ENCODE measurements around the gene DIS3L2.

The DIS3L2 gene, protein sequence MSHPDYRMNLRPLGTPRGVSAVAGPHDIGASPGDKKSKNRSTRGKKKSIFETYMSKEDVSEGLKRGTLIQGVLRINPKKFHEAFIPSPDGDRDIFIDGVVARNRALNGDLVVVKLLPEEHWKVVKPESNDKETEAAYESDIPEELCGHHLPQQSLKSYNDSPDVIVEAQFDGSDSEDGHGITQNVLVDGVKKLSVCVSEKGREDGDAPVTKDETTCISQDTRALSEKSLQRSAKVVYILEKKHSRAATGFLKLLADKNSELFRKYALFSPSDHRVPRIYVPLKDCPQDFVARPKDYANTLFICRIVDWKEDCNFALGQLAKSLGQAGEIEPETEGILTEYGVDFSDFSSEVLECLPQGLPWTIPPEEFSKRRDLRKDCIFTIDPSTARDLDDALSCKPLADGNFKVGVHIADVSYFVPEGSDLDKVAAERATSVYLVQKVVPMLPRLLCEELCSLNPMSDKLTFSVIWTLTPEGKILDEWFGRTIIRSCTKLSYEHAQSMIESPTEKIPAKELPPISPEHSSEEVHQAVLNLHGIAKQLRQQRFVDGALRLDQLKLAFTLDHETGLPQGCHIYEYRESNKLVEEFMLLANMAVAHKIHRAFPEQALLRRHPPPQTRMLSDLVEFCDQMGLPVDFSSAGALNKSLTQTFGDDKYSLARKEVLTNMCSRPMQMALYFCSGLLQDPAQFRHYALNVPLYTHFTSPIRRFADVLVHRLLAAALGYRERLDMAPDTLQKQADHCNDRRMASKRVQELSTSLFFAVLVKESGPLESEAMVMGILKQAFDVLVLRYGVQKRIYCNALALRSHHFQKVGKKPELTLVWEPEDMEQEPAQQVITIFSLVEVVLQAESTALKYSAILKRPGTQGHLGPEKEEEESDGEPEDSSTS

DNA sequence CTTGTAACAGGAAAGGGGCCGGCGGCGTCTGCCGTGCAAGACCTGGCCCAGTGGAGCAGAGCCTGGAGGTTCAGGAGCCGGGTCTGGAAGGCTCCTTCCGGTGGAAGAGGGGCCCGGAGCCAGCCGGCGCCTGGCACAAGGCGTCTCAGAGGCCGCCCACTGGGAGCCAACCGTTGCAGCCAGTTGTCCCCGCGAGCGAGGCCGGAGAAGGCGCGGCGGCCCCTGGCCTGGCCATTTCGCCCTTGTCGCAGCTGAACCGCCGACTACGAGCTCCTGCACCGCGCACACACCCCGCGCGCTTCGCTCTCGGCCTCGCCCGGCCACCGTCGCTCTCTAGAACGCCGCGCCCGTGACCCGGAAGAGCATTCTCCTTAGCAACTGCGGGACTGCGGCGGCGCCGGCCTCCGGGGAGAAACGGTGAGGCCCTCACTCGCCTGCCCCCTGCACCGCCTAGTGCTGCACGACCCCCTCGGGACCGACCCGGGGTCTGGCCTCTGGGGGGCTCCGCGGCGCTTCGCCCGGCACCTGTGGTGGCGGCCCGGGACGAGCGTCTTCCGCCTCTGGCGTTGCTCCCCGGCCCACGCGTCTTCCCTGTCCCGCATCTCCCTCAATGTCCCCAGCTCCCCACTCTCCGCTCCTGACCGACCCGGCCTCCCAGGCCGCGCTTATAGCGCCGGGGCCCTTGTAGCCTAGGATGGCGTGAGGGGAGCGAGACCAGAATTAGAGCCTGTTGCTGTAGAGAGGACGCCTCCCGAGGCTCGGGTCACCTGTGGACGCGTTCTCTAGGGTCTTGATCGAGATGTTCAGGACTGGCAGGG, at the start of gene DIS3L2:
TSS of gene DIS3L2 (plus strand) at position 365 of the 818 bp plus-strand sequence. CDS start 53,215 bp downstream, outside the sequence.
- DNase-seq, result peak; percentile 84 to 93 (median 85)

DNA sequence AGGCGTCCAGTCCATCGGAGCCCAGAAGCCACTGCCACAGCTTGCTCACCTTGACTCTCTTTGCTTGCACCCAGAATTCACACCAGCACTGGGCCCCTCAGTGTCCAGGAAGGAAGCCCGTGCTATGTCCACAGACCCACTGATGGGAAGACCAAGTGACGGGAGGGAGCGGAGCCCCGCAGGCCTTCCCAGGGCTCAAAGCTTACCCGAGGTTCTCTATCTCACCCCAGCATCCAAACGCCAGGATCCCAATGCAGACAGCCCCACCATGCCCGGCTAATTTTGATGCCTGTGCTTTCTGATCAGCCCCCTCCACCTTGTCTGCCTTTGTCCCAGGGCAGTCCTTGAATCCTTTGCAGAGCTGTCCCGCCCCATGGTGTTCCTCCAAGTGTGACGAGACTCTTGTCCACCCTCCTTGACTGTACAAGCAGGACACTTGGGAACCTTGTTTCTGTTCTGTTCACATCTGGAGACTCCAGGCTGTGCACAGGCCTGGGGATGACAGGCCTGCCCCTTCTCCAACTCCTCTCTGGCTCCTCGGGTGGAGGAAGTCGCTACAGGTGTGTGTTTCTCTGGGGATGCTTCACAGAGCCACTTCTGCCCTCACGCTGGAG, 47.3 kb upstream of the DIS3L2 start:
- no peak for DNase-seq

DNA sequence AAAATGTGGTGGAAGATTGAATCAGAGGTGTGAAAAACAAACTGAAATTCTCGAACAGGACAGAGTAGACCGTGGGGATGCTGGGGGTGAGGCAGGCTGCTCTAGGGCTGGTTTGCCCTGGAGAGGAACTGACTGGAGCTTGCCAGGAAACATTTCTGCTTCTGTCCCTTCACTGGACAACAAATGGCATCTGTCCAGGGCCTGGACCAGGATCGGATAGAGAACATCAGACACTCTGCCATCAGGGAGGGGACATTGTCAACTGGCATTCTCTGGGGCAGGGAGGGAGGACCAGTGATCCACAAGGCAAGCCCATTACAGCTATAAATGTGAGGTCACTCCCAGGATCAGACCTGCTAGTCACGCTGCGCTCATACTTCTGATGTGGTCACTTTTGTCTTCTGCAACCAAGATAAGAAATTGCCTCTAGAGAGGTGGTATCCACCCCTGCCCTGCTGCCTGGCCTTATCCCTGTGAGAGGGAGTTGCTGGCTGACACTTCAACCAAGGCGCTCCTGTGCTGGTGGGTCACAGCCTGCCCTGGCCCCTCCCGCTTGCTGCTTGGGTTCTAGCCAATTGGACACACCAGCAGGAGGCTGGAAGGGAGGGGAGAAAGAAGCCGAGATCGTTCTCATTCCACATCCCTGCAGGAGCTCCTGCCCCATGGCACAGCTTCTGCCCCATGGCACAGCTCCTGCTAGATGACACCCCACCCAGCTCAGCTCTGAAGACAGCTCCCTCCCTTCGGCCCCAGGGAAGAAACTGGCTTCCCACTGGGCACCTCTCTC, 44.0 kb upstream of the DIS3L2 start:
- DNase-seq, result no peak

DNA sequence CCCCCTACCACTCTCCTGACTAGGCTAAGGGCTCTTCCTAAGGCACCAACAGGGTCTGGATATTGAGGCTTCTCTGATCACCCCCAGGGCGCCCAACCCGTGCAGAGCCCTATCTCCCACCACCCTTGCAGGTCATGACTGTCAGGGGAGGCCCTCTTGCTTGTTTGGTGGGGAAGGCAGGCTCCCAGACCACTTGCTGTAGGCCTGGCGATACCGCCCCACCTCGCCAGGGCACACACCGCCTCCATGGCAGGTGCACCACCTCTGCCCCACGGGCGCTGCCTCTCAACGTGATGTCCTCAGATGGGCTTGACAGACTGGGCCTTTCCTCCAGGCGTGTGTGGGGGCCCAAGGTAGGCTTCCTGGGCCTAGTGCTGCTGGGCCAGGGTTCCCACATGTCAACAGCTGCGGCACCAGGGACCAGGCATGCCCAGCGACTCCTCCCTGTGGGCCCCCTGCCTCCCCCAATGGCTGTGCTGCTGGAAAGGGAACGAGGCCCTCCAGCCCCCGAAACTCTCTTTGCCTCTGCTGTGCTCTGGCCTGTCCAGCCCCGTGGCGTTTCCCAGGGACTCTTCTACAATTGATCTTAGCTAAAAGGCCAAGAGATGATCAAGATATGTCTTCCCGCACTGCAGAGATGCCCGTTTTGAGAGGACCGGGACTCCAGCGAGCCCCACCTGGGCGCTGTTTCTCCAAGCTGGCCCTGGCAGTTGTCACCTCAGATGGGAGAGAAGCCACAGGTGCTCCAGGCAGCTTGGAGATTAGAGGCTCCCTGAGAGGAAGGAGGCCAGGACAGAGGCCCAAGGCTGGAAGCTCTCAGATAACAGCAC, 42.8 kb upstream of the DIS3L2 start:
- no peak for DNase-seq

DNA sequence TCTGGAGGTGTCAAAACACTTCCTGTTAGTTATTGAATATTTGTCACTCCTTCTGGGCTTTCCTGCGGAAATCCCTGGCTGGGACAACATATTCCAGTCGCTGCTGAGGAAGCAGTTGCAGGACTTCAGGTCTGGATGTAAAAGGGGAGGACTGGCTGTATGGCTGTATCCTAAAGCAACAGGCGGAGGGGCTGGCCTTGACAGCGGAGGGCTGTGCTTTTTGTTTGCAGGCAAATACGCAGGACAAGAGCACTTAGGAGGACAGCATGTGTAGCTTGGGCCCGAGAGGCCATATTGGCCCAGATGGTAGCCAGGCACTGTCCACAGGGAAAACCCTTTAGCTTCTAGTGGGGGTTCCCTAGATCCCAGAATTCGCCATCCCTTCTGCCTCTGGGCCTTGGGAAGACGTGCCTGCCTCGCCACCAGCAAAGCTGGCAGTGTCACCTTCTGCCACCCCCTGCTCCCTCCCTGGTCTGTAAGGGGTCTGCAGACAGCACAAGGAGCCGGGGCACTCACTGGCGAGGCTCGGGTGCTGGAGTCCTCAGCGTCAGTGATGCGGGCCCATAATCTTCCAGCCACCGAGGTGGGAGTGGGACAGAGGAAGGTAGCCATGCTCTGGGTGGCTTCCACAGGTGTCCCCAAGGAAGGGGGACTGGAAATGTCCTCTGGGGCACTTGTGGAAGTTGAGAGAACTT, 42.0 kb upstream of the DIS3L2 start:
- no peak for DNase-seq

DNA sequence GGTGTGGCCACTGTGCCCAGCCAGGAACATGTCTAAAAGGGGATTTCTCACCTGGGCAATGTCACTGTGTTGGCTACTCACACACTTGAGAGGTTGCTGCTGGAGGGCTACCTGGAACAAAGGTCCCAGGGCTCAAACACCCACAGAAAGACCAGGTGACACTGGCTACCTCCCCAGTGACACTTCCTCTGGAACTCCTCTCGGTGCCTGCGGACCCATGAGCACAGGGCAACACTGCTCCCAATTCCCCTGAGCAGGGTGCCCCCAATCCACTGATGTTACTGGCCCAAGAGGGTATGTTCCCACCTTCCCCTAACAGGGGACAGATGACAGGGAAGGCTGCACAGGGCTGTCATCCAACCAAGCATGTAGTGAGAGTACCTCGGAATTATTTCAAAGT, 41.1 kb upstream of the DIS3L2 start:
- no peak for DNase-seq

DNA sequence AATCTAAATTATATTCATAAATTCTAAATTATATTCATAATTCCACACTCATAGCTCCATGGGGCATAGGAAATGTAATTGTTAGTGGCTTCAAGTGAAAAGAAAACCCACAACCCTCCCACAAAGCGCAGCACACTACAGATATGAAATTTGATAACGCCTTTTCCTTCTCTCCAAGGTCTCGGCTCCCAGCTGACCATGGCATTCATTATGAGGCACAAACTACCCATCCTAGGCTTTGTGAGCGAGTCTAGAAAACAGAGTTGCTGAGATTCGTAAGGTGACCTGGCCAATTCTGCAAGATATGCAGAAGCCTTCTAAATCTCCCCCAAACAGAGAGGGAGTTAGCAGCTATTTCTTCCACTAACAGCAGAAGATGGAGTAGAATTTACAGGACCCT, 40.7 kb upstream of the DIS3L2 start:
- DNase-seq, result no peak

DNA sequence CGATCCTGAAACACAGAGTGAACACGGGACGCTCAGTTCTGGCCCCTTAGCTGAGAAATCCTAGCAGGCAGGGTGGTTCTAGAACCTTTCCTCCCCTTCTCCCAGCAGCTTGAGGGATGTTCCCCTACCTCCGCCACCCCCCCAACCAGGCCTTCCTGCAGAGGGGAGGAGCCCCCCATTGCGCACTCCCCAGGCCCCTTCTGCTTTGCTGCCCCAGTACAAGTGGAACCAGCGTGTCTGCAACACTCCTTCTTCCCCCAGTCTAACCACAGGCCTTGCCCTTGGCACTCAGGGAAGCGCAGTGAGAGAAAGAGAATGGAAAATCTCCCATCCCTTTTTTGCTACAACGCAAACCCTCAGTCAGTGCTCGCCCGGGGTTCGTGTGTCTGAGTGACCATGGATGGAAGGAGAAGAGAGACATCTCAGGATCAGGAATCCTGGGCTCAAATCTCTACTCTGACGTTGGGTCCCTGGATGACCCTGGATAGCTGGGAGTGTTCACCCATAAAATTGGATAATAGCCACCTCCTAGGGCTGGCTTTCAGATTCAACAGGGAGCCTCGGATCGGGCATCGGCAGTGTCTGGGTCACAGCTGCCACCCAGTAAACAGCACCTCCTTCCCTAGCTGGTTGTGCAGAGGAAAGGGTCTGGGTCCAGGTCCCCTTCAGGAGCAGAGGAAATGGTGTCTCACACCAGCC, 39.1 kb upstream of the DIS3L2 start:
- DNase-seq, result no peak

DNA sequence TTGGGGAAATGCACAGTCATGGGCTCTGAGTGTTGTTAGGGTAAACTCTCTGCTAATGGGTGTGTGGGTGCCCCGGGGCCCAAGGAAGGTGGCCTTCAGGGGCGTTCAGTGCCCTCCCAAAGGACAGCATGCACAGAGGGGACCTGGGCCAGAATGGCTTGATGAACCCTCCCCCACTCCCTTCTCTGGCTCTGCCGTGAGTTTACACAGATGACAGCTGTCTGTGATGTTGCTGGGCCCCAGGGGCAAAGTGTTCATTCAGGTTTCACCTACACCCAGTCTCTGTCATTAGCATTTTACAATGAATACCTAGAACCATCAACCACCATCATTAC, 38.5 kb upstream of the DIS3L2 start:
- DNase-seq, result no peak

DNA sequence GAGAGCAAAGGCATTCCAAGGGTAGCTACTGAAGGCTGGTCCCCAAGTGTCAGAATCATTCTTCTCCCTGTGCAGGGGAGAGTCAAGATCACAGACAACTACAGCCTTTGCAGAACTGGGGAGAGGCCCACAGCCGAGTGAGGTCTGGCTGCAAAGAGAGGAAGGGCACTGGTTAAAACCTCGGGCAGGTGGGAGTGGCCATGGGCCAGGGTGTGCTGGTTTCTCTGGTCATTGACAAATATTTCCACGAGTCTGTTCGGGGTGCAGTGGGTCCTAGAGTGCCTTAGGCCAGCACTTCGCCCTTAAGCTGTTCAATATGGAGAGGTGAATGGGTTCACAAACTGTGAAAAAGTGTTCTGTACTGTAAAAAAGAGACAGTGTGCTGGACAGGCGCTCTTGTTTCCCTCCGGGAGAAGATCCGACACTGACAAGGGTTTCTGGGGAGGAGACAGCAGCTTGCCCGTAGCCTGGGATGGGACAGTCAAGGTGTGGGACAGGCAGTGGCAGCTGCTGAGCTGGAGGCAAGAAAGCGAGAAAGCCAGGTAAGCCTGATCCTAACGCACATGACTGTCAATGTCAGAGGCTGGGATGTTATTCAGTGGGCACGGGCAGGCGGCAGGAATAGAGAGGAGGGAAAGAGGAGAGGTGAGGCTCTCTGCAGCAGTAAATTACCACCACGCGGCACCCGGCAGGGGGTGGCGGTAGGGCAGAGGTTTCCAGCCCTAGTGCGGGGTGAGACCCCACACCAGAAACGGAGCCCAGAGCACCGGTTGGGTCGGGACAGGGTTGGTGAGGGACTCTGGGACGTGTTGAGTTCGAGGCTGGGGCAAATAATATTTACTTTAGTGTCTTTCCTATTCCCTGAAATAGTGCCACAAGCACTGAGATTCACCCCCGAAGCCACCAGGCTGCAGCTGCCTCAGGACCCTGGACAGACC, 37.3 kb upstream of the DIS3L2 start:
- no peak for DNase-seq

DNA sequence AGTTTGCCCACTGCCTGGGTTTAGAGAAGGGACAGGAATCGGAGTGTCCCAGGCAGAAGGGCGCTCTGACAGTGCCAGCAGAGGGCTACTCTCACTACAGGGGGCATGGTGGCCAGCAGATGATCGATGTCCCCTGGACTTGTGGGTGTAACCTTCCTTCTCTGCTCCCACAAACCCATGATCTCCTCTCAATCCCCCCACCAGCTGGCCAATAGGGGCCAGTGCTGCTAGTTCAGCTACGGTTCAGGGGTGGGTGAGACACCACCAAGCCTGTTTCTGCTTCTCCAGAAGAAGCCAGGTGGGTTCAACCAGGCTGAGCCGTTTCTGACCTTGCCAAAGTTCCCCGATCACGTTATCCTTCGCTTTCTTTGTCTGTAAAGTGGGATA, 36.6 kb upstream of the DIS3L2 start:
- no peak for DNase-seq

DNA sequence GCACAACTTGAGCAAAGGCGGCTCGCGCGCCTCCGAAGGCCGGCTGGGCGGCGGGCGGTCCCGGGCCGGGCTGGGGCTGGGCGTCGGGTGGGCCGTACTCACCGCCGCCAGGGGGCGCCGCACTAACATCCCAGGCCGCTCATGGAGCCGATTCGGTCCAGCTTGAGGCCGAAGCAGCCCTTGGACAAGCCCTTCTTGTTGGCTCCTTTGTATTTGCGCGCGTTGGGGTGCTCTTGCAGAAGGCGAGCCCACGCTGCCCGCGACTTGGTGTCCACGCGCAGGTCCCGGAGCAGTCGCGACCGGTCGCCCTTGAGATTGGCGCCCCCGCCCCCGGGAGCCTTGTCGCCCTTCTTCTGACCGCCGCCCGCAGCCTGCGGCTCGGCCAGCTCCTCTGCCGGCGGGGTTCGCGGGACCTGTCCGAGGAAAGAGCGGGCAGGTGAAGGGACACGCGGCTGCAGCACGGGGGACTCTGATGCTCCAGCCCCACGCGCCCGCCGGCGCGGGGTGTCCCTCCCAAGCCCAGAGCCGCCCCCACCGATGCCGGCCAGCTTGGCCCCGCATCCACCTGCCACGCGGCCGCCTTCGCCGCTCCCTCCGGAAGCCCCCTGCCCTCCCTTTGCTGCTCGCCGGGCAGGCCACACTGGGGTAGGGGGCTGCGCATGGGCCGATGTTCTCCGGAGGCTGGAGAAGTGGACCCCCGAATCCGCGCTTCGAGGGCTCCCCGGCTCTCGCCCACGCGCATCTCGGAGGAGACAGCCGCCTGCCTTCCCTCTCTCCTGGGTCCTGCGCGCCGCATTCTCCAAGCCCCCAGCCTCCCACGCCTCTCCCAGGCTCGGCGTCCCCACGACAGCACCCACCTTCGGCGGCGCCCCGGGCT, 36.0 kb upstream of the DIS3L2 start:
- DNase-seq, result peak; percentile 84 to 95 (median 90)

DNA sequence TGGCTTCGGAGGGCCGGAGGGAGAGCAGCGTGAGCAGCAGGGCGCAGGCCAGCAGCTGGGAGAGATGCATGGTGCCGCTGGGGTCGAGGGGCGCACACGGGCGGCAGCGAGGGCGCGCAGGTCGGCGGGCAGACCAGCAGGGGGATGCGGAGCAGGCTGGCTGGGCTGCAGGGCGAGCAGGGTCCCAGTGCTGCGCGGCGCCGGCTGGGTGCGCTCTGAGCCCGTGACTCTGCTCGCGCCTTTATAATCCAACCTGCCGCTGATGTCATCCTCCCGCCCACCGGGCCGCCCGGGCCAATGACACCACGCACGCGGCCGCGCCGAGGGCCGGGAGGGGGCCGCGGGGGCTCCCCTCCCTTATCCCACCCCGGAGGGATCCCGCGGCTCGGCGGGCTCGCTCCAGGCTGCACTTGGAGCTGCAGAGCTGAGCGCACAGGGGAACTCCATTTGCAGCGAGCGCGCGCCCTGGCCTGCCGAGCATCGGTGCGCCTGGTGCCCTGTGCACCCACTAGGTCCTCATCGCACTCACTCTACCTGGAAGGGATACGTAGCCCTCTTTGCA, 35.3 kb upstream of the DIS3L2 start, which contains the start of gene NPPC:
TSS of gene NPPC (minus strand) at position 217 of the 562 bp plus-strand sequence. CDS start at position 70, 147 bp downstream.
- DNase-seq, result peak; percentile 52 to 65 (median 56)

DNA sequence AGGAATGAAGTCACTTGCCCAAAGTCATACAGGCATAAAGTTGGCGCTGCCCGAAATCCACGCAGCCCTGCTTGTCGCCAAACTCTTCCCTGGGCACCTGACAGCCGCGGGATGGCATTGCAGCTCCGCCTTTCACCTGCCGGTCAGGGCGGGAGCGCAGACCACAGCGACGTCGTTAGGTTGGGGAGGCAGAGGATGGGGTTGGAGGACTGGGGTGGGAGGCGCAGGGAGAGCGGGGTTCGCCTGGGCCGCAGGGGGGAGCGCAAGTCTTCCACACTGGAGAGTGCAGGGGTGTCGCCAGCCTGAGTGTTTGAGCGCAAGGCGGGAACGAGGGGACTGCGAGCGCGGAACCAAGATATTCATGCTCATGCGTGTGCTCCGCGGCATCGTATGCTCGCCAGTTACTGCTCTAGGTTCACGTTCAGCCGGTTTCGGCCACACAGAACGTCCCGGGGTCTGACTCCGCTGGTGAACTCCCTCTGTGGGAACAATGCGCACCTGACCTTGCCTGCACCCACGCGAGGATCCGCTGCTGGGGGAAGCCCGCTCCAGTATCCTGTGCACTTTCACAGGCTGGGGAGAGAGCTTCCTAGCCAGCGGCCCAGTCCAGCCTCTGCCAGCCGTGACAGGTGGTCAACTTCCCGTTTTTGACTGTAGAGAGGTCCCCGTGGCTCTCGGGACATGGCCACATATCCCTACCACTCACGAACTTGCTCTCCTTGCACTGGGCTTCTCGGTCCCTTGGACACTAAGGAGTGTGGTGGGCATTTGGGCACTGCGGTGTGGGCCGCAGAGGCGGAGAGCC, 34.5 kb upstream of the DIS3L2 start:
- DNase-seq, result peak in 2 of 3 donors; percentile 12 to 23

DNA sequence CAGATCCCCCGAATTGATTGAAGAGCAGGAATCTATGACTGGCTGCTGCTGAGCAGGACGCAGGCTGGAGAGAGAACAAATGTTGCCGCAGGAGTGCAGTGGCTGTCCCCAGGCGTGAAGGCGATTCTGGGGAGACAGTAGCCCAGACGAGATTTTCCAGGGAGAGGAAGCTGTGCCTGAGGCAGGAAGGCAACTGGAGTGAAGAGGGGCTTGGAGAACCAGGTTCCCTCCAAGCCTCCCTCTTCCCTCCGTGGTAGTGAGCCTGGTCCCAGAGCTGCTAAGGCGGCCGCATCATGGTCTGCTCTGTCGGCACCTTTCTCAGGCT, 34.0 kb upstream of the DIS3L2 start:
- DNase-seq, result no peak

DNA sequence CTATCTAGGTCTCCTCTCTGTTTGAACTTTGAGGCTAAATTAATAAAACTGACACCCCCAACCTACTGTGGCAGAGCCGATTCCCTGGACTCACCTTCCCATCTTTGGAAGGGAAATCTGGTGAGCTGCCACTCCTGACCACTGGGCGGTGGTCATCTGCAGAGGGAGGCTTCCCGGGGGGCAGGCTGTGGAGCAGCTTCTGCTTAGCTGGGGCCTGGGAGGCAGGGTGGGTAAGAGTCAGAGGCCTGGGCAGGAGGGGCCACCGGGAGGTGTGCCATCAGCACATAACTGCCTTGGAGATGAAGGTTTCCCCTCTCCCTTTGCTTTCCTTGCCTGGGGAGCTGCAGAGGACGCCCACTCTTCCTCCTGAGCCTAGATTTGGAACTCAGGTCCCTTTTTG, 33.0 kb upstream of the DIS3L2 start:
- DNase-seq, result no peak

Data from suppressor macrophage treated with lipopolysaccharide for 1 hour (primary cell).